GM12864 (cell line): Measurements from ENCODE around the gene COL18A1.

Source experiments
- DNase-seq: peaks from one replicate; pipeline ENCODE4 v3.0.0-alpha.2; 2011; ENCODE audit warnings: low read depth
- H3K4me3 ChIP-seq: 2 replicates; pipeline ENCODE4 v1.5.1; 2011; ENCODE audit warnings: mild to moderate bottlenecking, low read depth, low read length, control low read depth
- TF ChIP-seq, protein P1 (sequence below): IDR thresholded peaks from 2 replicates; pipeline ENCODE4 v1.5.1; 2011; ENCODE audit warnings: low read depth, mild to moderate bottlenecking, moderate library complexity, low read length, control low read depth, inconsistent platforms; ENCODE audit errors: missing control alignments

The COL18A1 gene

DNA sequence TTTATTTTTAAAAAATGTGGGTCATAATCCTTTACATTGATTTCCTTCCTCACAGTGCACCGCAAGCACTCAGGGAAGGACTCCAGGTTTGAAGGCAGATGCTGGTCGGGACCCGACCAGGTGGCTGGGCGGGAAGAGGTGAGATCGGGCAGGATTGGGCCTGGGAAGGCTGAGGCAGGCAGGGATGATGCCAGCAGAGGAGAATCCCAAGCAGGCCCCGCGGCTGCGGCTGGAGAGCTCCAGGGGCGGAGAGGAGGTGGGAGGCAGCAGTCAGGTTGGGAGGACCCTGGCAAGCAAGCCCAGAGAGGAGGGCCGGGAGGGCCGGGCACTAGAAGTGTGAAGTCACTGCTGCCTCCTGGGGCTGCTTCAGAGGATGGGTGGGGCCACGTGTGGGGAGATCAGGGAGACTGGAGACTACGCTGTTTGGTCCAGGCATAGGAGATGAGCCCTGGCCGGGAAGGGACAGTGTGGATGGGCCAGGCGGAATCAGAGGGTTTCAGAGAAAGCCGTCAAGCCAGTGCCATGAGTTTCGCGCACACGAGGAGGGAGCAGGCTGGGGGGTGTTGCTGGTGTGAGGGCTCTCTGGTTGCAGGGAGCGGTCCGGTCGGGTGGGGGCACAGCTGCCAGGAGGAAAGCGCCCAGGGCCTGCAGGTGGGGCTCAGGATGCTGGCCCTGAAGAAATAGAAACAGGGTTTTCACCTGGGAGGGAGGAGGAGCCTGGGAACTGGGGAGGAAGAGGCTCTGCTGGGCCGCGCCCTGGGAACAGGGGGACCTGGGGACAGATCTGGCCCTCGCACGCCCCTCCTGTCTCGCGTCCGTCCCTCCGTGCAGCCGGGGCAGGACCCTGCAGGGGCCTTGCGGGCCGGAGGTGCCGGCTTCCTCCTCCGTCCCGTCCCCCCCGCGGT, 888 bp upstream of the COL18A1 start:
- no peak overlapping the region for H3K4me3 ChIP-seq
- no peak for DNase-seq

DNA sequence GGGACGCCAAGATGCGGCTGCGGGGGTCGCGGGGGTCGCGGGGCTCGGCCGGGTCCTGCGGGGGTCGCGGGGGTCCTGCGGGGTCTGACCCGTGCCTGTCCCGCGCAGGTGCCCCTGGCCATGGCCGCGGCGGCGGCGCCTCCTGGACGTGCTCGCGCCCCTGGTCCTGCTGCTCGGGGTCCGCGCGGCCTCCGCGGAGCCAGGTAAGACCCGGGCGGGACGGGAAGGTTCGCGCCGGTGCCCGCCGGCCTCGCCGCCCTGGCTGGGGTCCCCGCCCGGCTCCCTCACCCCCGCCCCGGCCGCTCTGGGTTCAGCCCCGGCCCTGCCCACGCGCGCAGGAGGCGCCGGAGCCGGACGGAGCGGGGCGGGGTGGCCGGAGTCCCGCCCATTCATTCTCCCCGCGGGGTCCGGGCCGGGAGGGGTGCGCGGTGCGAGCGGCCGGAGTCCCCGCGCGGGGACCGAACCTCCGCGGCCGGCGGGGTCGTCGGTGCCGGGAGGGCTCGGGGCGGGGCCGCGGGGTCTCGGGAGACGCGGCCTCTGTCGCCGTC, 380 bp downstream of the COL18A1 start:
- DNase-seq = no peak
- TF ChIP-seq, protein P1, sequence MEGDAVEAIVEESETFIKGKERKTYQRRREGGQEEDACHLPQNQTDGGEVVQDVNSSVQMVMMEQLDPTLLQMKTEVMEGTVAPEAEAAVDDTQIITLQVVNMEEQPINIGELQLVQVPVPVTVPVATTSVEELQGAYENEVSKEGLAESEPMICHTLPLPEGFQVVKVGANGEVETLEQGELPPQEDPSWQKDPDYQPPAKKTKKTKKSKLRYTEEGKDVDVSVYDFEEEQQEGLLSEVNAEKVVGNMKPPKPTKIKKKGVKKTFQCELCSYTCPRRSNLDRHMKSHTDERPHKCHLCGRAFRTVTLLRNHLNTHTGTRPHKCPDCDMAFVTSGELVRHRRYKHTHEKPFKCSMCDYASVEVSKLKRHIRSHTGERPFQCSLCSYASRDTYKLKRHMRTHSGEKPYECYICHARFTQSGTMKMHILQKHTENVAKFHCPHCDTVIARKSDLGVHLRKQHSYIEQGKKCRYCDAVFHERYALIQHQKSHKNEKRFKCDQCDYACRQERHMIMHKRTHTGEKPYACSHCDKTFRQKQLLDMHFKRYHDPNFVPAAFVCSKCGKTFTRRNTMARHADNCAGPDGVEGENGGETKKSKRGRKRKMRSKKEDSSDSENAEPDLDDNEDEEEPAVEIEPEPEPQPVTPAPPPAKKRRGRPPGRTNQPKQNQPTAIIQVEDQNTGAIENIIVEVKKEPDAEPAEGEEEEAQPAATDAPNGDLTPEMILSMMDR = no peak
- no peak overlapping the region for H3K4me3 ChIP-seq

More for the DNA sequence above, 888 bp upstream of the COL18A1 start:
- TF ChIP-seq, protein P1 = no peak

DNA sequence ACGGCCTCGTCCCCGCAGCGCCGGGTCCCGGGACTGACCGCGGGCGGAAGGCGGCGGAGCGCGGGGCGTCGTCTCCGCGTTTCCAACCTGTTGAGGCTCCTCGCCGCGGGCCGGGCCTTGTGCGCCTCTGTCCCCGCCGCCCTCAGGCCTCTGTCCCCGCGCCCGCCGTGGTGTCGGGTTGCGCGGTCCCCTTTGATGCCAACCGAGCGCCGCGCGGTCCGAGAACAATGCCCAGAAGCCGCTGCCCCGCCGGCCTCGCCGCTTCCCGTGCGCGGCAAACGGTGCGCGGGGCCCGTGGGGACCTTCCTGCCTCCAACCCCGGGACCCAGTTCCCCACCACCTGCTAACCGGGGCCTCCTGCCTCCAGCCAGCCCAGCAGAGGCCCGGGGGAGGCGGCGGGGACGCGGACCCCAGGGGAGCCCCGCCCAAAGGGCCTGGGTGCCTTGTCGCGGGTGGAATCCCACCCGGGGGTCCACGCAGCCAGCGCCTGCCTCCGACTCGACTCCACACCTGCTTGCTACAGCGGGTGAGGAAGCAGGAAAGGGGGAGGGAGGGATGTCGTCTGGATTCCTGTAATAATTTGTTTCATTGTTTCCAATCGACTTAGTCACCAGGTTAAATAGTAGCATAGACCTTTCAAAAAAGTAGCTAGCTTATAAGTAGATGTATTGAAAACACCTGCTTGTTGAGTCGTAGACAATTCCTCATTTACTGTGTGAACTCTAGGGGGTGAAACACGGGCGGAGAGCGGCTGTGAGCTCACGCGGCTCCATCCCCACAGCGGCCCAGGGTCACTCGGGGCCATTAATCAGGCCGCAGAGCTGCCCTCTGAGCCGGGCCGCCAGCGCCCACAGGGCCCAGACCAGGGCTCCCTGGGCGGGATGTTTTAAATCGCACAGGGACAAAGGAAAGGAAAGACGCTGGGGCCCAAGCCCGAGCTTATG, 1.1 kb downstream of the COL18A1 start:
- TF ChIP-seq, protein P1 = no peak
- H3K4me3 ChIP-seq = no peak overlapping the region
- no peak for DNase-seq

DNA sequence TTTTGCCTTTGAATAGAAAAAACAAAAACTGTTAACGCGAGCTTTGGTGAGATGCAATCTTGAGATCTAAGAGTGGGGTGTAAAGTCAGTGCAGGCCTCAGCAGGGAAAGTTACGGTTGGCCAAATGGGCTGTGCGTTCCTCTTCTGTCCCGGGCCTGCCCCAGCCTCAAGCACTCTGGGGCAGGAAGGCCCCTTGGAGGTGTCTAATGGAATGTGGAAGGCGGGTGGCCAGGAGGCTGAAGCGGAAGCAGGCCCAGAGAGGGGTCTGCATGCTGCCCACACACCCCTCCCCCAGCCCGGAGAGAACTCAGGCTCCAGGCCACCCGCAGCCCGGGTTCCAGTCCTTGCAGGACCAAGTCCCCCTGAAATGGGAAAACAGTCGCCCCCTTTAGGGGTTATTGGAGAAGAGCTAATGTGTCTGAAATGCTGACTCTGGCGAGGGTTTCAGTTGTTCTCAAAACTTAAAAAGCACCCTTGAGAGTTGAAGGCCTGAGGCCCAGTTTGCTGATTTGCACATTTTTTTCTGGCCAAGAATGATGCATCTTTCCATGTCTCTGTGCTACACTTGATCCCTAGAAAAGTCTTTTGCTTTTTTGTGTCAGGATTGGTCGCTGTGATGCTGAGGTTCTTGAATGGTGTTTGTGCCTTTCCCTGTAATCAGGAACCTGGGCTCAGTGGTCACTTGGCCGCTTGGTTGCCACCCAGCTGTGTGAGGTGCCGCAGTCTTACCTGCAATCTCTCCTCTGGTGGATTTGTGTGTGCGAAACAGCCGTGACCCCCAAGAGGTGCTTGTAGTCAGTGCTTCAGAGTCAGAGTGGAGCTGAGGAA, 2.0 kb downstream of the COL18A1 start:
- no peak for DNase-seq
- no peak overlapping the region for H3K4me3 ChIP-seq
- TF ChIP-seq, protein P1 = no peak

DNA sequence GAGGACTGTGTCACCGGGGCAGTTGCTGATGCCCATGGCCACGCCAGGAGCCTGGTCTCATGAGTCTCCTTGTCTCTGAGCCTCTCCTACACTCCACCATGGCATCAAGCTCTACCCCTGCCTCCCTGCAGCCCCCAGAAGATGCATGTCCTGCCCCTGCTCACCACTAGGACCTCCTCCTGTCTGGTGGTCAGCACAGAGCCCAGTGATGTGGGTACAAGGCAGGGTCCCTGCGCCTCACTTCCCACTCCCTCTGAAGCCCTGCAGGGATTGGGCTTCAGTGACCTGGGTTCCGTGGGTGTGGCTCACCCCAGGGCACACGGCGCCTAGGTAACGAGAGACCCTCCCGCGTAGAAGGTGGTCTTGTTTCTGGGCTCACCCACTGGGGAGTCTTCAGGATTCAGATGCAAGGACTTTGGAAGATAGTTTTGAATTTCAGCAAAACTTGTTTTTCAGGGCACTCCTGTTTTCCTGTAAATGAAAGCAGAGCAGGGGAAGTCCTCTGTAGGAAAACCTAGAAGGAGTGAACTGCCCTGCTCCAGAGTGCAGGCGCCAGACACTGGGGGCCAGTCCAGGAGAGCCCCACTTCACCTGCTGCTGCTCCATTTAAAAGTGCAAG, 2.8 kb downstream of the COL18A1 start:
- H3K4me3 ChIP-seq = no peak overlapping the region
- TF ChIP-seq, protein P1 = no peak
- DNase-seq = no peak
